Measurements from ENCODE around the gene TICRR.

The TICRR gene

DNA sequence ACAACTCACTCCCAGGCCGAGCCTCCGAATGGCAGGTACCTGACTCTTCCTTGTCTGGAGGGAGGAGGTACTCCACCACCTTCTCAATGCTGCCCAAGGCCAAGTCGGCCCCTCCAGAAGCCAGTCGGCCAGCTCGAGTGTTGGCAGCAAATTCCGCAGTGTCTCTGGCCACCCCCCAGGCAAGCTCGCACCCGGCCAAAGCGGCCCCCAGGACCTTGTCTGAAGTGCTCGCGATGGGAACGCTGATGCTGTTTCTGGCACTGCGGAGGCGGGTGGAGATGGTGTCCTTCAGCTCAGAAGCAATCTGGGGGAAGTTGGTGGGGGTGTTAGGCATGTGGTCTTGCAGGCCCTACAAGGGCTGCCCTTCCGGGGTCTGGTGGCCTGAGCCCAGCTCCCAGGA is 94.7 kb downstream of the TICRR start:
- Histone ChIP-seq H3K79me2 (ENCODE audit: control insufficient read depth, insufficient read depth, low read length, poor library complexity) (no peaks in the 10 kb centered on the region), H2AK5ac (ENCODE audit: low read length) (no peak overlapping the region), H2BK12ac (ENCODE audit: low read length) (no peak overlapping the region), H3K4me3 (ENCODE audit: low read depth, low read length) (no peak overlapping the region), H2AFZ (ENCODE audit: insufficient read depth, low read length, poor library complexity) (no peak overlapping the region), H3K14ac (ENCODE audit: low read length) (no peak overlapping the region), H3K4me1 (ENCODE audit: control insufficient read depth in 1 of 2, insufficient read depth in 2 of 2, low read length in 2 of 2) (peaks cover 0 to 6% of the 10 kb centered on the region in 2 experiments), H3K4me2 (ENCODE audit: low read length) (no peak overlapping the region), H2BK5ac (ENCODE audit: low read depth, low read length, poor library complexity) (no peak overlapping the region), H3K4ac (ENCODE audit: low read depth, low read length) (no peak overlapping the region), H3K18ac (ENCODE audit: low read length) (no peak overlapping the region), H3K9ac (ENCODE audit: low read length) (no peak overlapping the region), H3K27me3 (ENCODE audit: insufficient read depth, low read length) (peaks cover 2% of the 10 kb centered on the region), H3K23ac (ENCODE audit: low read length) (no peak overlapping the region), H3K36me3 (ENCODE audit: control insufficient read depth in 1 of 2, insufficient read depth in 2 of 2, low read length in 2 of 2) (no peaks in the 10 kb centered on the region), H3K79me1 (ENCODE audit: low read length) (peaks cover 4% of the 10 kb centered on the region), H4K12ac (ENCODE audit: low read depth, low read length) (no peak overlapping the region), H4K8ac (ENCODE audit: low read depth, low read length) (no peak overlapping the region), H3K9me3 (ENCODE audit: insufficient read depth, low read depth, low read length) (peaks cover 1% of the 10 kb centered on the region), H2BK120ac (ENCODE audit: insufficient read depth, low read length, poor library complexity) (no peak overlapping the region), H4K91ac (ENCODE audit: low read depth, low read length) (no peak overlapping the region), H3K27ac (ENCODE audit: low read depth, low read length) (no peak overlapping the region)
- WGBS (ENCODE audit: extremely low coverage, insufficient coverage, insufficient read length) = no CpG with 5 or more reads among the region's 15 CpGs
- no peak for DNase-seq

DNA sequence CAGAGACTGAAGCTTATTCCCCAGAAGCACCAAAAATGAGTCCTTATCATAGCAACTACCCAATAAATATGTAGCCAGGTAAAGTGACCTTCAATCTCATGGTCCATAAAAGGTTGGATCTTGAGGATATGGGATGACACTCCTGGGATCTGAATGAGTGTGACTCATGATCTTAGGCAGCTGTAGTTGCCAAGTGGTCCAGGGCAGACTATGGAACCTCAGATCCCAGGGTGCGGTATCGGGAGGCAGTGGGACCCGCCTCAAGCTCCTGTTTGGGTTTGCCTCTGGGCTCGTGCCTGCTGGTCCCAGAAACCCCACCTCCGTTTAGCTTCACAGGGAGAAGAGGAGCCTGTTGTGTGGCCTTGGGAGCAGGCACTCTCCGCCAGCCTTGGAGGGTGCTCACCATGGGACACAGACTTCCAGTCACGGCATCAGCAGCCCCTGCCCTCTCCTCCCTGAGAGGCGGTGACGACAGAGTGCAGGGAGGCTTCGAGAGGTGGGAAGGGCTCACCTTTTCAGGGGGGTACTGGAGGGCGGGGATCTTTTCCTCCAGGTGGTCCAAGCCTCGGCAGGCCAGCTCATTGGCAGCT is 95.8 kb downstream of the TICRR start:
- no peak overlapping the region for H3K4ac ChIP-seq (ENCODE audit: low read depth, low read length)
- no peak overlapping the region for H3K27ac ChIP-seq (ENCODE audit: low read depth, low read length)
- H2BK5ac ChIP-seq (ENCODE audit: low read depth, low read length, poor library complexity) = no peak overlapping the region
- no peak overlapping the region for H3K23ac ChIP-seq (ENCODE audit: low read length)
- no peaks in the 10 kb centered on the region for H3K79me2 ChIP-seq (ENCODE audit: control insufficient read depth, insufficient read depth, low read length, poor library complexity)
- DNase-seq = no peak
- H2AFZ ChIP-seq (ENCODE audit: insufficient read depth, low read length, poor library complexity) = no peak overlapping the region
- H4K8ac ChIP-seq (ENCODE audit: low read depth, low read length) = no peak overlapping the region
- H3K27me3 ChIP-seq (ENCODE audit: insufficient read depth, low read length) = no peaks in the 10 kb centered on the region
- peaks cover 1% of the 10 kb centered on the region for H3K9me3 ChIP-seq (ENCODE audit: insufficient read depth, low read depth, low read length)
- no peak overlapping the region for H4K12ac ChIP-seq (ENCODE audit: low read depth, low read length)
- H3K9ac ChIP-seq (ENCODE audit: low read length) = no peak overlapping the region
- no peak overlapping the region for H3K14ac ChIP-seq (ENCODE audit: low read length)
- no peaks in the 10 kb centered on the region for H3K79me1 ChIP-seq (ENCODE audit: low read length)
- peaks cover 0 to 1% of the 10 kb centered on the region in 2 experiments for H3K4me1 ChIP-seq (ENCODE audit: control insufficient read depth in 1 of 2, insufficient read depth in 2 of 2, low read length in 2 of 2)
- no peak overlapping the region for H3K4me2 ChIP-seq (ENCODE audit: low read length)
- H2BK120ac ChIP-seq (ENCODE audit: insufficient read depth, low read length, poor library complexity) = no peak overlapping the region
- WGBS (ENCODE audit: extremely low coverage, insufficient coverage, insufficient read length) = no CpG with 5 or more reads among the region's 12 CpGs
- no peaks in the 10 kb centered on the region for H3K36me3 ChIP-seq (ENCODE audit: control insufficient read depth in 1 of 2, insufficient read depth in 2 of 2, low read length in 2 of 2)
- H3K18ac ChIP-seq (ENCODE audit: low read length) = no peak overlapping the region
- H4K91ac ChIP-seq (ENCODE audit: low read depth, low read length) = no peak overlapping the region
- H2AK5ac ChIP-seq (ENCODE audit: low read length) = no peak overlapping the region
- no peak overlapping the region for H2BK12ac ChIP-seq (ENCODE audit: low read length)
- H3K4me3 ChIP-seq (ENCODE audit: low read depth, low read length) = no peak overlapping the region

DNA sequence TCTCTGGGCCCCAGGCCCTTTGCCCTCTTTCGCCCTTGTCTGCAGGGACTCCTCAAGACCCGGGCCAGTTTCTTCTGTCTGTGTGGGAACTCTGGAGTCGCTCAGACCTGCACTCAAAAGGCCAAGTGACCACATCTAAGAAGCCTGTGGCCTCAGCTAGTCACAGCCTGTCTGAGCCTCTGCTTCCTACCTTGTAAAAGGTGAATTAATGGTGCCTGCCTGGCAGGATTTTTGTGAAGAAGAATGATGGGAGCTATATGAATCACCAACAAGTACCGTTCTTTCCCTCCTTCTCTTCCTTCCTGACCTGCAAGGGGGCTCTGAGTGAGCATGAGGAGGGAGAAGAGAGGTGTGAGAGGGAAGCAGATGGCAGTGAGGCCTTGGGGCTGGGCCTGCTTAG is 96.4 kb downstream of the TICRR start:
- Histone ChIP-seq H3K79me2 (ENCODE audit: control insufficient read depth, insufficient read depth, low read length, poor library complexity) (no peaks in the 10 kb centered on the region), H3K27me3 (ENCODE audit: insufficient read depth, low read length) (no peaks in the 10 kb centered on the region), H3K9me3 (ENCODE audit: insufficient read depth, low read depth, low read length) (peaks cover 1% of the 10 kb centered on the region), H2BK120ac (ENCODE audit: insufficient read depth, low read length, poor library complexity) (no peak overlapping the region), H3K4me2 (ENCODE audit: low read length) (no peak overlapping the region), H3K4me3 (ENCODE audit: low read depth, low read length) (no peak overlapping the region), H2BK12ac (ENCODE audit: low read length) (no peak overlapping the region), H2AFZ (ENCODE audit: insufficient read depth, low read length, poor library complexity) (no peak overlapping the region), H4K8ac (ENCODE audit: low read depth, low read length) (no peak overlapping the region), H3K14ac (ENCODE audit: low read length) (no peak overlapping the region), H3K36me3 (ENCODE audit: control insufficient read depth in 1 of 2, insufficient read depth in 2 of 2, low read length in 2 of 2) (no peaks in the 10 kb centered on the region), H3K23ac (ENCODE audit: low read length) (no peak overlapping the region), H4K91ac (ENCODE audit: low read depth, low read length) (no peak overlapping the region), H3K79me1 (ENCODE audit: low read length) (no peaks in the 10 kb centered on the region), H2AK5ac (ENCODE audit: low read length) (no peak overlapping the region), H2BK5ac (ENCODE audit: low read depth, low read length, poor library complexity) (no peak overlapping the region), H3K27ac (ENCODE audit: low read depth, low read length) (no peak overlapping the region), H3K4me1 (ENCODE audit: control insufficient read depth in 1 of 2, insufficient read depth in 2 of 2, low read length in 2 of 2) (no peaks in the 10 kb centered on the region), H3K18ac (ENCODE audit: low read length) (no peak overlapping the region), H3K9ac (ENCODE audit: low read length) (no peak overlapping the region), H4K12ac (ENCODE audit: low read depth, low read length) (no peak overlapping the region), H3K4ac (ENCODE audit: low read depth, low read length) (no peak overlapping the region)
- no CpG with 5 or more reads among the region's 4 CpGs for WGBS (ENCODE audit: extremely low coverage, insufficient coverage, insufficient read length)
- DNase-seq = no peak

DNA sequence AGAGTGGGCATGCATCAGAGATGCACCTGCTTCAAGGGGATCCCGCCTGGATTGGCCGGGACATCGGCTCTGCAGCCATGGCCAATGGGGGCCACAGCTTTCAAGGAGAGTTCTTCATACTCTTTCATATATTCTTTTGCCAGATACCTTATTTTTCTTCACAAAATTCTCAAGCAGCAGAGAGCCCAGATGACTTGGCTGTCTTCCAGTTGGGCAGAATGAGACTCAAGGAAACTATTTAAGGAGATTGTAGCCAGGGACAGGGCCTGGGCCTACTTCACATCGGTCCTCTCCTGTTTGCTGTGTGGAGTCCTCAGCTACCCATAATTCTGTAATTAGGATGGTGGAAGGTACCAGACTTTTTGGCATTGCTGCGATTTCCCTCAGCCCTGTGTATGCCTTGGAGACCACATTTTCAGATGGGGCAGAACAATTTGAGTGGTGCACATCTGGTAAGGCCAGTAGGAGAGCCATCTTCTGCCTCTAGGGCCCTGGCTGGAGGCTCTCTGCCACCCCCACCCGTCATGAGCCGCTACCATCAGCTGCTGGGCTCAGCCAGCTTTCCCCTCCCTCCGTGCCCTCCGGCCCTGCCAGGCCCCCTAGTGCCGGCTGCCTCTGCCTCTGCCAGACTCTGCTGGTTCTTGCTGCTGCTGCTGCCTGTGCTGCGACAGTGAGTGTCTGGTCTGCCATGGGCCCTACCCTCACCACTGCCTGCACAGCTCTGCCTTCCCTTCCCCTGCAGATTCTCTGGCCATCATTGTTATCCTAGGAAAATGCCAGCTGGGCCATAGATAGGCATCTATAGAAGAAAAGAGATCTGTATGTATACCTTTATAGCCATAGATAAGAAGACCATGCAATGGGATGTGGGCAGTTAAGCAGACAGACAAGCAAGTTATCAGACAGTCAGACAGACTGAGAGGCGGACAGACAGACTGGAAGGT is 97.2 kb downstream of the TICRR start:
- no peak overlapping the region for H2BK5ac ChIP-seq (ENCODE audit: low read depth, low read length, poor library complexity)
- H2BK120ac ChIP-seq (ENCODE audit: insufficient read depth, low read length, poor library complexity) = no peak overlapping the region
- no peaks in the 10 kb centered on the region for H3K4me1 ChIP-seq (ENCODE audit: control insufficient read depth in 1 of 2, insufficient read depth in 2 of 2, low read length in 2 of 2)
- no peak overlapping the region for H2AFZ ChIP-seq (ENCODE audit: insufficient read depth, low read length, poor library complexity)
- no peak overlapping the region for H4K91ac ChIP-seq (ENCODE audit: low read depth, low read length)
- H3K36me3 ChIP-seq (ENCODE audit: control insufficient read depth in 1 of 2, insufficient read depth in 2 of 2, low read length in 2 of 2) = no peaks in the 10 kb centered on the region
- no peak overlapping the region for H2AK5ac ChIP-seq (ENCODE audit: low read length)
- H3K4ac ChIP-seq (ENCODE audit: low read depth, low read length) = no peak overlapping the region
- DNase-seq = no peak
- no peak overlapping the region for H2BK12ac ChIP-seq (ENCODE audit: low read length)
- no peak overlapping the region for H3K9ac ChIP-seq (ENCODE audit: low read length)
- H3K18ac ChIP-seq (ENCODE audit: low read length) = no peak overlapping the region
- H3K27me3 ChIP-seq (ENCODE audit: insufficient read depth, low read length) = no peaks in the 10 kb centered on the region
- H3K79me2 ChIP-seq (ENCODE audit: control insufficient read depth, insufficient read depth, low read length, poor library complexity) = no peaks in the 10 kb centered on the region
- no peak overlapping the region for H3K23ac ChIP-seq (ENCODE audit: low read length)
- H4K8ac ChIP-seq (ENCODE audit: low read depth, low read length) = no peak overlapping the region
- H3K9me3 ChIP-seq (ENCODE audit: insufficient read depth, low read depth, low read length) = peaks cover 1% of the 10 kb centered on the region
- H3K4me3 ChIP-seq (ENCODE audit: low read depth, low read length) = no peak overlapping the region
- WGBS (ENCODE audit: extremely low coverage, insufficient coverage, insufficient read length) = no CpG with 5 or more reads among the region's 12 CpGs
- no peaks in the 10 kb centered on the region for H3K79me1 ChIP-seq (ENCODE audit: low read length)
- H3K14ac ChIP-seq (ENCODE audit: low read length) = no peak overlapping the region
- no peak overlapping the region for H3K27ac ChIP-seq (ENCODE audit: low read depth, low read length)
- no peak overlapping the region for H3K4me2 ChIP-seq (ENCODE audit: low read length)
- peak overlapping the region; percentile 21 for H4K12ac ChIP-seq (ENCODE audit: low read depth, low read length)

Data from trophoblast cell (in vitro differentiated cells and primary cell).